HG02870 (cell line): ENCODE results near the gene COIL.
"Not testable (repeated sequence)": the region's sequence is repeated elsewhere in the genome, so short reads cannot be mapped to it uniquely, and the experiment has no call there.

Experiments used
- ATAC-seq: cut with Tn5 transposase; IDR thresholded peaks from one replicate; pipeline ENCODE4 v1.9.1; 2021; ENCODE audit warnings: mild to moderate bottlenecking, moderate library complexity; ENCODE audit not compliant: unreplicated experiment

Gene COIL

DNA sequence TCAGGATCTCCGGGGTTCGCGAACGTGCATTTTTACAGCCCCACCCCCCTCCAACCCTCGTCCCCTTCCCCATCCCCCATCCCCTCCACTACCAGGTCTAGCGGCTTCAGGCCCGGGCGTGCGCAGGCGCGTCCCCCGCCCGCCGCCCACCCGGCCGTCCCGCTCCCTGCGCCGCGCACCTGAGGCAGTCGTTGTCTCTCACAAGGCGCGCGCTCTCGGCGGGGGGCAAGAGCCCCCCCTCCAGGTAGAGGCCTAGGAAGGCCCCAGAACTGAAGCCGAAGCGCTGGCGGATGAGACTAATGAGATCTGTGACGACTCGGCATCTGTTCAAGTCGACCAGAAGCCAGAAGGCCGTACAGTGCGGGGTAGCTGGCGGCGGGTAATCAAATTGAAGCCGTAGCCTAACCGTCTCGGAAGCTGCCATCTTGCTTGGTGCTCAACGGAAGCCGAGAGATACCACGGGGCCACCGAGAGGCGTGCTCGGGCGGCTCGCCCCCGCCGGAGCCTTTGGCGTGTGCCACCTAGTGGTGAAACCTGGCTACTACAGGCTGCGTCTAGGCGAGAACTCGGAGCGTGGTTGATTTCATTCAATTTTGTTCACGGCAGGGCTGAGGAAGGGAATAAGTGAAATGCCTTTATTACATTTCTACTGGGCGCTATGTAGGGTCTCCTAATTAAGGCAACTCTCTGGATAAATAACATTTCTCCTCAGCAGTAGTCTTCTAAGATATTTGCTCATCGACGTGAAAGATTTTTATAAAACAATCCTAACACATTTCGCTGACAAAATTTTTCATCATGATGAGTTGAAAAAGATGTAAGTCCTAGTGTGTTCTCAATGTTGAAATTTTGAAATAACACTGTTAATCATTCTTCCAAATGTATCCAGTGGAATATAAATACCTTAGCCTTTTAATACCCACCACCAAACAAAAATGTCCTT is at the start of gene COIL:
TSS of gene COIL (minus strand) at position 455 of the 943 bp plus-strand sequence. CDS start at position 424, 31 bp downstream.
- ATAC-seq: peak; percentile 92

DNA sequence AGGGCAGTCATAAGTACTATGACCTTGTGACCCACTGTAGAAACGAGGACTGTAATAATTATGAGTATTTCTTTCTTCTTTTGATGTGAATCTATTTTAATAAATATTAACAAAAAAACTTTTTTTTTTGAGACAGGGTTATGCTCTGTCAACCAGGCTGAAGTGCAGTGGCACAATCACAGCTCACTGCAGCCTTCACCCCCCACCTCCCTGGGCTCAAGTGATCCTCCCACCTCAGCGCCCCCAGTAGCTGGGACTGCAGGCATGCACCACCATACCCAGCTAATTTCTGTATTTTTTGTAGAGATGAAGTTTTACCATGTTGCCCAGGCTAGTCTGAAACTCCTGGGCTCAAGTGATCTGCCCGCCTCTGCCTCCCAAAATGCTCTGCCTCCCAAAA is 49.6 kb upstream of the COIL start:
- ATAC-seq: no peak

DNA sequence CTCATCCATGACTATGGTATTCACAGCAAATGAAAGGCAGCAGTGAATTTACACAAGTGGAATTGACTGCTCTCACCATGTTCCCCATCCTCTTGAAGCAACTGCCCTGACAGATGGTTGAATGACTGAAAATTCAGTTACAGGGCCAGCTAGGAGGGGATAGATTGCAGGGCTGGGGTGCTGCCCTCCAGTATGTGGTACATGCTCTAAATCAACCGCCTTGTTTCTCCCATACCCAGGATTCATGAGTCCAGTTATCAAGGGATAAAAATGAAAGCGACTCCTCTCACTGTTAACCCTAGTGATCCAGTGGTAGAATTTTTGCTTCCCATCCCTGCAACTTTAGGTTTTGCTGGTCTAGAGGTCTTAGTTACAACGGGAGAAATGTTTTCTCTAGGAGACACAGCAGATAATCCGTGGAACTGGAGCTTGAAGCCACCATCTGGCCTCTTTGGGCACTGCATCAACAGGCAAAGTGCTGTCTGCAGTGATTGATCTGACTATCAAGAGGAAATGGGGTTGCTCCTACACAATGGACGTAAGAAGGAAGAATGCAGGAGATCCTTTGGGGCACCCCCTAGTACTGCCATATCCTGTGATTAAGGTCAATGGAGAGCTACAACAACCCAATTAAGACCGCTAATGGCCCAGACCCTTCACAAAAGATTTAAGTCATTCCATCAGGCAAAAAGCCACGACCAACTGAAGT is 49.0 kb upstream of the COIL start:
- ATAC-seq: no peak

GRCh38 chr17:57008958-57009357 is 48.1 kb upstream of the COIL start:
- ATAC-seq: no peak

DNA sequence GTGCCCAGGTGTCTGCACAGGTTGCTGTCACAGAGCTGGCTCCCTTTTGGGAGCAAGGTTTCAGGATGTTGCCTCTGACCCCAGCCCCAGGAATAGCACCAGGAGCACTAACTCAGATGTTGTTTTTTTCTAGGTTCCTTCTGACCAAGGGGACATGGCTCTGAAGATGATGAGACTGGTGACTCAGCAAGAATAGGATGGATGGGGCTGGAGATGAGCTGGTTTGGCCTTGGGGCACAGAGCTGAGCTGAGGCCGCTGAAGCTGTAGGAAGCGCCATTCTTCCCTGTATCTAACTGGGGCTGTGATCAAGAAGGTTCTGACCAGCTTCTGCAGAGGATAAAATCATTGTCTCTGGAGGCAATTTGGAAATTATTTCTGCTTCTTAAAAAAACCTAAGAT is 45.2 kb upstream of the COIL start:
- no peak for ATAC-seq

- ATAC-seq: peak; percentile 76
Measured at GRCh38 chr17:57004944-57005579, 44.2 kb upstream of the COIL start.

DNA sequence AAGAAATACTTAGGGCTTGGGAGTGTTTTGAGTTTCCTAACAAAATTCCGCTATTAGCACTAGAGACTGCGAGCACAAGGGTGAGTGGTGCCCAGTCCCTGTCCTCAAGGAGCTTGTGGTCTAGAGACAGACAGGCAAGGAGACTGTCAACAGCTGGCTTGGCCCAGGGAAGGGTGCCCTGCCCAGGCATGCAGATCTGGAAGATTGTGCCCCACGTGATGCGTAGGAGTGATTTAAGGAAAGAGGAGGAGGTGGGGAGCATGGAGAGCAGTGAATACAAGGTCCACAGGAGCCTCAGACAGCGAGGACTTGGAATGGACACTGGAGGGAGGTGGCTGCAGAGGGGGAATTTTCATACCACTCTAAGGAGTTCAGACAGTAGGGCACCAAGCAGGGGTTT is 42.1 kb upstream of the COIL start:
- no peak for ATAC-seq

GRCh38 chr17:57001541-57001940 is 40.7 kb upstream of the COIL start:
- ATAC-seq: no peak

DNA sequence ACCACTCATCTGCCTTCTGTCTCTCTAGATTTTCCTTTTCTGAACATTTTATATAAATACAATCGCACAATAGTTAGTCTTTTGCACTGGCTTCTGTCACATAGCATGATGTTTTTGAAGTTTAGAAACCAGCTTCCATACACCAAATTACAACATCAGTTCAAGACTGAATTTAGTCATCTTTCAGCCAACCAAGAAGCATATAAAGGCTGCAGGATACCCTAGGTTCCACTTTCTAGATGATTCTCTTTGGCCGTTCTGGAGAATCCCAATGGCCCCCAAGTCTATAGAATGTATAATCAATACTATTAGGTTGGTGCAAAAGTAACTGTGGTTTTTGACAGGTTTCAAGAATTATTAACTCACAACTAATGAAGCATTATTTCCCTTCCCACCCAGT is 36.5 kb upstream of the COIL start:
- no peak for ATAC-seq

GRCh38 chr17:56995766-56996165 is 34.9 kb upstream of the COIL start:
- ATAC-seq: no peak

DNA sequence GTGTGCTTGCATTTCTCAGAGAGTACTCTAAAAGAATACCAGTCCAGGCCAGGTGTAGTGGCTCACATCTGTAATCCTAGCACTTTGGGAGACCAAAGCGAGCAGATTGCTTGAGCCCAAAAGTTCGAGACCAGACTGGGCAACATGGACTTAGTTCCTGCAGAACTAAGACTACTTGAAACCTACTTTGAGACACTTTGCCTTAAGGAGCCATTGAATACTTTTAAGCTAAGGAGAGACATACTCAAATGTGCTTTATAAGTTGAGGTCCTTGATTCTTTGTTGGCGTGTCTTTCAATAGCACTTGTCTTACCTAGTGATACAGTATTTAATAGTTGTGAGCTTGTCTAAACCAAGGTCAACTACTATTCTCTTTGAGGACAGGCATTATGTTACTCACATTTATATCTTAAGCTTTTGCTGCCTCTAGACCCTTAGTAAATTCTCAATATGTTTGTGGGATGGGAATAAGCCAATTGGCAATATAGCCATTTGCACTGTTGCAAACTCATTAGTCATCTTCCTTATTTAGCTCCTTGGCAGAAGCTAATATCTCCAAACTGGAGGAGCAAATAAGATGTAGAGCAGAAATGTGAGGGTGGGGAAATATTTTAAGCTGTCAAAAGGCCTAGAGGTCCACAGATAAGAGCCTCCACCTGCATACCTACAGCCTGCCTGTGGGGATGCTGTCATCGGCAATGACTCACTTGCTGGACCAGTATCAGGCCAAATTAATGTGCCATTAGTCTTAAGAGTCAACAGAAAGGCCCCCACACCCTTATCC is 33.4 kb upstream of the COIL start:
- no peak for ATAC-seq

DNA sequence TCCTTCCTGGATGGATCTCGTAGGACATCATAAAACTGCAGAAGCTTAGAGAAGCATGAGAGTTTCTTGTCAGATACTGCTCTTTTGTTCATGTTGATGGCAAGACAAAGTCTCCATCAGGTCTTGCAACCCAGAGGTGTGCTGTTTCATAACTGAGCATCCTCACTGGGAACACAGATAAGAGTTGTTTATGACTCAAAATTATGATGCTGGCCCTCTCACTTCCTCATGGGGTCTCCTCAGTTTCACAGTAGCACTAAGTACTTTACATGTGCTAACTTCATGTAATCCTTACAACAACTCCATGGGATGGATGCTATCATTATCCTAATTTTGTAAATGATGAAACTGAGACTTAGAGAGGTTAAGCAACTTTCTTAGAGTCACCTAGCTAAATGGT is 31.5 kb upstream of the COIL start:
- ATAC-seq: no peak

GRCh38 chr17:56988901-56989572 is 28.2 kb upstream of the COIL start:
- no peak for ATAC-seq

DNA sequence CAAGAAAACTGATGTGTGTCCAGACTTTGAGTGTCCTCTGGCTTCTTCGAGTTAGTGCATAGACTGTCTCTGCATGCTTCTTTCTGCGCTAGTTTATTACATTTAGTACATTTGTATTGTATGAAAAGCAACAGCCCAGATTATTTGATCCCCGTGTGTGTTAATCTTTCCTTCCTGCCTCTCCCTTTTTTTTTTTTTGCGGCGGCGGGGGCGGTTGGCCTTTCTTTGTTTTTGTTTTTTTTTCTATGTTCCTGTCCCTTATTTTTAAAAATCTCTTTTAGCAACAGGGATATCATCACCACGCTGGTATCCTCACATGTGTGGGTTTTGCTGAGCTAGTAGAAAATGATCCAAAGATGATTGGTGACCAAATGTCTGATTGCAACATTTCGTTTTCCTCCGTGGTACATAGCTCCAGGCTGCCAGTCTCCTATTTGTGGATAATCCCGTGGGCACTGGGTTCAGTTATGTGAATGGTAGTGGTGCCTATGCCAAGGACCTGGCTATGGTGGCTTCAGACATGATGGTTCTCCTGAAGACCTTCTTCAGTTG is 26.5 kb upstream of the COIL start:
- no peak for ATAC-seq

- ATAC-seq: no peak
Measured at GRCh38 chr17:56985371-56986162, 24.7 kb upstream of the COIL start.

- no peak for ATAC-seq
Measured at GRCh38 chr17:56983366-56983765, 22.5 kb upstream of the COIL start.

DNA sequence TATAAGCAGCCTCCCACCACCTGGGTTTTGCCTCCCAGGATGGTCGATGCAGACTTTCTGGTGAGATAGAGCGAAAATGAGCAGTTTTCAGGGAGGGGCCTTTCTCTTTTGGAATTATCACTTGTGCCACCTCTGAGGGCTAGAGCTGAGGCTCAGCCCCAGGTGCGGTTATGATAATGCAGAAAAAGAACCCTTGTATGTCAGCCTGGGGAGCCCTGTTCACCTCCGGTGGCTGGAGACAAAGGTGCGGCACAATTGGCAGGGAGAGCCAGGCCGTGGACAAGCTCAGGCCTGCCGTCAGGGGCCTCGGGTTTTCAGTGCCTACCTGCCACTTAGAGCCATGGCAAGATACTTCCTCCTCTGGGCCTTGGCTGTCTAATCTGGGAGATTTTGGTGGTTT is 21.5 kb upstream of the COIL start:
- no peak for ATAC-seq

GRCh38 chr17:56980526-56980925 is 19.7 kb upstream of the COIL start:
- ATAC-seq: not testable (repeated sequence)

DNA sequence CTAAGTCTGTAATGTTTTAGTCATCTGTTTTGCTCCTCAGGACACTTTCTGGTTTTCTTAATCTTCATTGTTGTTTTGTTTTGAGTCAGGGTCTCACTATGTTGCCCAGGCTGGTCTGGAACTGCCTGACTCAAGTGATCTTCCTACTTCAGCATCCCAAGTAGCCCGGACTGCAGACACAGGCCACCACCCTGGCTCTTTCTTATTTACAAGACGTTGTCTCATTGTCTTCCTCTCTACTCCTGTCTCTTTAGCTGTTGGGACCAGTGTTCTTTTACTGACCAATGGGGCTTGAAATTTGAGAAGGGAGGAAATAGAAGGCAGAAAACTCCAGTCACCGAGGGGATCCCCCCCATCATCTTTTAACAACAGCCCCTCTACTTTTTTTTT is 18.2 kb upstream of the COIL start:
- ATAC-seq: peak; percentile 22
